ENCODE data around the gene THRB. TPM values are rescaled to one million over a fixed set of nuclear protein-coding genes. Genes with fewer than 3 reads are reported as not detected.
"Not testable (repeated sequence)": the region's sequence is repeated elsewhere in the genome, so short reads cannot be mapped to it uniquely, and the experiment has no call there.

Gene THRB
- total RNA-seq, 1 donor from 2014 or later, result 27.5 TPM

- no peak for DNase-seq (ENCODE audit: low spot score)
Measured at GRCh38 chr3:24120434-24120833, 374.2 kb downstream of the THRB start.

- no peak for DNase-seq (ENCODE audit: low spot score)
Measured at GRCh38 chr3:24119321-24119751, 375.3 kb downstream of the THRB start.

GRCh38 chr3:24117508-24117907 is 377.1 kb downstream of the THRB start:
- DNase-seq (ENCODE audit: low spot score), result no peak

- DNase-seq (ENCODE audit: low spot score), result no peak
Measured at GRCh38 chr3:24111711-24112110, 382.9 kb downstream of the THRB start.

- no peak for DNase-seq (ENCODE audit: low spot score)
Measured at GRCh38 chr3:24110051-24110450, 384.6 kb downstream of the THRB start.

GRCh38 chr3:24101676-24102168 is 392.9 kb downstream of the THRB start:
- DNase-seq (ENCODE audit: low spot score), result no peak

- no peak for DNase-seq (ENCODE audit: low spot score)
Measured at GRCh38 chr3:24100696-24101402, 393.8 kb downstream of the THRB start.

- DNase-seq (ENCODE audit: low spot score), result no peak
Measured at GRCh38 chr3:24096695-24097290, 397.9 kb downstream of the THRB start.

- no peak for DNase-seq (ENCODE audit: low spot score)
Measured at GRCh38 chr3:24096271-24096670, 398.4 kb downstream of the THRB start.

- DNase-seq (ENCODE audit: low spot score), result not testable (repeated sequence)
Measured at GRCh38 chr3:24094818-24095217, 399.8 kb downstream of the THRB start.

- DNase-seq (ENCODE audit: low spot score), result no peak
Measured at GRCh38 chr3:24088782-24089181, 405.9 kb downstream of the THRB start.

GRCh38 chr3:24087469-24087868 is 407.2 kb downstream of the THRB start:
- DNase-seq (ENCODE audit: low spot score), result no peak

GRCh38 chr3:24086617-24087404 is 407.8 kb downstream of the THRB start:
- no peak for DNase-seq (ENCODE audit: low spot score)

GRCh38 chr3:24086206-24086605 is 408.4 kb downstream of the THRB start:
- DNase-seq (ENCODE audit: low spot score), result no peak

- DNase-seq (ENCODE audit: low spot score), result no peak
Measured at GRCh38 chr3:24072193-24072592, 422.5 kb downstream of the THRB start.

GRCh38 chr3:24069045-24069444 is 425.6 kb downstream of the THRB start:
- no peak for DNase-seq (ENCODE audit: low spot score)

- DNase-seq (ENCODE audit: low spot score), result no peak
Measured at GRCh38 chr3:24067483-24067882, 427.2 kb downstream of the THRB start.

Small RNAs within 50 kb of the gene (microRNA-seq; reads per million reads assigned to microRNA genes)
- gene MIR4792 (ENCODE audit: borderline number of aligned reads), result not detected

Data from mesenteric fat pad (tissue), 1 donor.